ENCODE results near the gene TTC29.

- TF ChIP-seq, protein P1, sequence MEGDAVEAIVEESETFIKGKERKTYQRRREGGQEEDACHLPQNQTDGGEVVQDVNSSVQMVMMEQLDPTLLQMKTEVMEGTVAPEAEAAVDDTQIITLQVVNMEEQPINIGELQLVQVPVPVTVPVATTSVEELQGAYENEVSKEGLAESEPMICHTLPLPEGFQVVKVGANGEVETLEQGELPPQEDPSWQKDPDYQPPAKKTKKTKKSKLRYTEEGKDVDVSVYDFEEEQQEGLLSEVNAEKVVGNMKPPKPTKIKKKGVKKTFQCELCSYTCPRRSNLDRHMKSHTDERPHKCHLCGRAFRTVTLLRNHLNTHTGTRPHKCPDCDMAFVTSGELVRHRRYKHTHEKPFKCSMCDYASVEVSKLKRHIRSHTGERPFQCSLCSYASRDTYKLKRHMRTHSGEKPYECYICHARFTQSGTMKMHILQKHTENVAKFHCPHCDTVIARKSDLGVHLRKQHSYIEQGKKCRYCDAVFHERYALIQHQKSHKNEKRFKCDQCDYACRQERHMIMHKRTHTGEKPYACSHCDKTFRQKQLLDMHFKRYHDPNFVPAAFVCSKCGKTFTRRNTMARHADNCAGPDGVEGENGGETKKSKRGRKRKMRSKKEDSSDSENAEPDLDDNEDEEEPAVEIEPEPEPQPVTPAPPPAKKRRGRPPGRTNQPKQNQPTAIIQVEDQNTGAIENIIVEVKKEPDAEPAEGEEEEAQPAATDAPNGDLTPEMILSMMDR (conservative IDR thresholded peaks at IDR 0.05 in 1 of 2, IDR thresholded peaks at IDR 0.05 in 1 of 2; ENCODE audit: low read depth in 1 of 2, low read length in 2 of 2), result no peak
- no peak for TF ChIP-seq EZH2 (IDR thresholded peaks at IDR 0.05; ENCODE audit: low read length, missing control alignments)
Measured at GRCh38 chr4:146795711-146796110, 150.0 kb downstream of the TTC29 start.

Measured in fibroblast of lung (primary cell).